ENCODE data around the gene ITPKB.

GRCh38 chr1:226787071-226787470 is 48.0 kb upstream of the ITPKB start:
- TF ChIP-seq CTCF (conservative IDR thresholded peaks at IDR 0.05; ENCODE audit: low read depth, low read length) (no peak), EZH2 (IDR thresholded peaks at IDR 0.05; ENCODE audit: low read length, unreplicated experiment) (no peak)

All from PC-3 (cell line).